GM10266 (cell line): ENCODE results near the gene OR10G3.

Source experiments
- DNase-seq: peaks from one replicate; pipeline ENCODE4 v3.0.0; 2012; ENCODE audit errors: extremely low spot score
- TF ChIP-seq, protein P1 (sequence below): IDR thresholded peaks from 2 replicates; pipeline ENCODE4 v1.5.1; 2012; ENCODE audit warnings: mild to moderate bottlenecking, low read depth; ENCODE audit not compliant: control insufficient read depth, insufficient read depth; ENCODE audit errors: missing control alignments

OR10G3 gene

GRCh38 chr14:21525962-21526671 is 53.8 kb downstream of the OR10G3 start, which contains the start of gene SALL2:
Gene SALL2 (minus strand): TSS chr14:21526346. CDS start chr14:21526127, 219 bp downstream.
- peak; percentile 73 for DNase-seq
- TF ChIP-seq, protein P1, sequence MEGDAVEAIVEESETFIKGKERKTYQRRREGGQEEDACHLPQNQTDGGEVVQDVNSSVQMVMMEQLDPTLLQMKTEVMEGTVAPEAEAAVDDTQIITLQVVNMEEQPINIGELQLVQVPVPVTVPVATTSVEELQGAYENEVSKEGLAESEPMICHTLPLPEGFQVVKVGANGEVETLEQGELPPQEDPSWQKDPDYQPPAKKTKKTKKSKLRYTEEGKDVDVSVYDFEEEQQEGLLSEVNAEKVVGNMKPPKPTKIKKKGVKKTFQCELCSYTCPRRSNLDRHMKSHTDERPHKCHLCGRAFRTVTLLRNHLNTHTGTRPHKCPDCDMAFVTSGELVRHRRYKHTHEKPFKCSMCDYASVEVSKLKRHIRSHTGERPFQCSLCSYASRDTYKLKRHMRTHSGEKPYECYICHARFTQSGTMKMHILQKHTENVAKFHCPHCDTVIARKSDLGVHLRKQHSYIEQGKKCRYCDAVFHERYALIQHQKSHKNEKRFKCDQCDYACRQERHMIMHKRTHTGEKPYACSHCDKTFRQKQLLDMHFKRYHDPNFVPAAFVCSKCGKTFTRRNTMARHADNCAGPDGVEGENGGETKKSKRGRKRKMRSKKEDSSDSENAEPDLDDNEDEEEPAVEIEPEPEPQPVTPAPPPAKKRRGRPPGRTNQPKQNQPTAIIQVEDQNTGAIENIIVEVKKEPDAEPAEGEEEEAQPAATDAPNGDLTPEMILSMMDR, result no peak

GRCh38 chr14:21525571-21525961 is 54.3 kb downstream of the OR10G3 start:
- no peak for DNase-seq
- TF ChIP-seq, protein P1, result no peak

- DNase-seq, result no peak
- TF ChIP-seq, protein P1, result no peak
Observed at GRCh38 chr14:21524575-21525490, 55.0 kb downstream of the OR10G3 start.

DNA sequence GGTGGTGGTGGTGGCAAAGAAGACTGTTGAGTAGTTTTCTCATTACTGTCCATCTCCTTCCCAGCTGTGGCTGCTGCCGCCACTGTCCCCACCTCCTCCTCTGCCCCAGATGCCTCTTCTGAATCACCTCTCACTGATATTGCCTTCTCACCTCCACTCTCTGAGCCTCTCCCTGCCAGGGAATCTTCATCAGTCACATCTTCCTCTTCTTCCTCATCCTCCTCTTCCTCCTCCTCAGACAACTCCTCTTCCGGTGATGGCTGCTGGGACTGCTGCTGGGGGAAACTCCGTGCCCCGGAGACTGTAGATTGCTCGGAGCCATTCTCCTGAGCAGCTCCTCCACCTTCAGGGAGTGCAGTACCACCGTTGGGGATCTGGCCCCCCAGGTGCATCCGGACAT is 56.7 kb downstream of the OR10G3 start:
- TF ChIP-seq, protein P1, result no peak
- DNase-seq, result no peak

GRCh38 chr14:21521501-21521900 is 58.4 kb downstream of the OR10G3 start:
- TF ChIP-seq, protein P1, result no peak
- DNase-seq, result no peak

DNA sequence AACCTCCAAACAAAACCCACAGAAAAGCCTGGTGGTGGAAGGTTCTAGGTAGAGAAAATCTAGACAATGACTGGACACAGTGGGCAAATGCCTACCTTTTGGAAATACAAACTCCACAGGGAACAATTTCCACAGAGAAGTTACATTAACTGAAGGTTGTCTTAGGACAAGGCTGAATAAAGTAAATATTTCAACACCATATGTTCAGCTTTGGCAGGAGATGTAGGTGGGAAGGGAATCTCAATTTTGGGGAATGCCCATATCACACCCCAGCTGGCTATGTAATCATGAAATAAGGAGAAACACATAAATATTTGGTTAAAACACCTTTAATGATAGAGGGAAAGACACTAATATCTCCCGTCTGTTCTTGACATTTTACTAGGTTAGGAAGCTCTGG is 59.1 kb downstream of the OR10G3 start:
- TF ChIP-seq, protein P1, result no peak
- no peak for DNase-seq
